Coronary artery (tissue), 2 donors: ENCODE data around the gene CD99L2.

ENCODE experiments used
- DNase-seq: peaks from one replicate; pipeline ENCODE4 v3.0.0-alpha.2; 2017; ENCODE audit warnings: low spot score
- H3K27ac ChIP-seq, 2 donors: fragments of 200-600 bp; sonication (generic); one replicate each; pipeline ENCODE4 v1.5.1; 2016 to 2019
- H3K4me3 ChIP-seq: fragments of 200-600 bp; sonication (generic); 2 replicates; pipeline ENCODE4 v1.5.1; 2016; ENCODE audit warnings: mild to moderate bottlenecking, moderate library complexity
- TF ChIP-seq, protein P1 (sequence below): fragments of 200-600 bp; sonication (generic); IDR thresholded peaks from one replicate; pipeline ENCODE4 v1.5.1; 2019; ENCODE audit warnings: antibody characterized with exemption

CD99L2 gene

DNA sequence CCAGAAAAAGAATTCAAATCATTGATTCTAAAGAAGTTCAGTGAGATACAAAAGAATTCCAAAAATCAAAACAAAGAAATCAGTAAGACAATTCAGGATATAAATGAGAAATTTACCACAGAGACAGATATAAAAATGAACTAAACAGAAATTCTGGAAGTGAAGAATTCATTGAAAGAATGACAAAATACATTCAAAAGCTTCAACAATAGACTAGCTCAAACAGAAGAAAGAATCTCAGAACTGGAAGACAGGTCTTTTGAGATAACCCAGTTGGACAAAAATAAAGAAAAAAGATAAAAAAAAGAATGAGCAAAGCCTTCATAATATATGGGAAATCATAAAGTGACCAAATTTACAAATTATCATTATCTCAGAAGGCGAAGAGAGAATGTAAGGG is 41.7 kb downstream of the CD99L2 start:
- no peak for DNase-seq

DNA sequence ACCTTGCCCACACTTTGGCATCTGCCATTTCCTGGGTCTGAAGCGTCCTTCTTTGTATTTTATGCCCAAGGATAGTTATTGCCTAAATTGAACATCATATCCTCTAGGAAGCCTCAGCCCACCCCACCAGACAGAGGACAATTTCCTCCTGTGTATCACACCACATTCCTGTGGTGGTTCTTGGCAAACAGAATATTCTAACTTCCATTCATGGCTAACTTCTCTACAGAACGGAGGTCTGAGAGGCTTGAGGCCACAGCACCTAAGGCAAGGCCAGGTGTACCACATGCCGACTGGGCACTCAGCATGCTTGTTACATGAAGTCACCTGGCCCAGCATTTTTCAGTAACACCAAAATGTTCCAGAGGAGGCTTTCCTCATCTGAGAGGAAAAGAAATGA is 42.4 kb downstream of the CD99L2 start:
- TF ChIP-seq, protein P1, sequence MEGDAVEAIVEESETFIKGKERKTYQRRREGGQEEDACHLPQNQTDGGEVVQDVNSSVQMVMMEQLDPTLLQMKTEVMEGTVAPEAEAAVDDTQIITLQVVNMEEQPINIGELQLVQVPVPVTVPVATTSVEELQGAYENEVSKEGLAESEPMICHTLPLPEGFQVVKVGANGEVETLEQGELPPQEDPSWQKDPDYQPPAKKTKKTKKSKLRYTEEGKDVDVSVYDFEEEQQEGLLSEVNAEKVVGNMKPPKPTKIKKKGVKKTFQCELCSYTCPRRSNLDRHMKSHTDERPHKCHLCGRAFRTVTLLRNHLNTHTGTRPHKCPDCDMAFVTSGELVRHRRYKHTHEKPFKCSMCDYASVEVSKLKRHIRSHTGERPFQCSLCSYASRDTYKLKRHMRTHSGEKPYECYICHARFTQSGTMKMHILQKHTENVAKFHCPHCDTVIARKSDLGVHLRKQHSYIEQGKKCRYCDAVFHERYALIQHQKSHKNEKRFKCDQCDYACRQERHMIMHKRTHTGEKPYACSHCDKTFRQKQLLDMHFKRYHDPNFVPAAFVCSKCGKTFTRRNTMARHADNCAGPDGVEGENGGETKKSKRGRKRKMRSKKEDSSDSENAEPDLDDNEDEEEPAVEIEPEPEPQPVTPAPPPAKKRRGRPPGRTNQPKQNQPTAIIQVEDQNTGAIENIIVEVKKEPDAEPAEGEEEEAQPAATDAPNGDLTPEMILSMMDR = no peak
- DNase-seq = no peak
- Histone ChIP-seq H3K4me3 (no peak overlapping the region), H3K27ac (no peak overlapping the region)

More for the DNA sequence above, 41.7 kb downstream of the CD99L2 start:
- no peak overlapping the region for H3K4me3 ChIP-seq
- TF ChIP-seq, protein P1 = no peak
- no peak overlapping the region for H3K27ac ChIP-seq

DNA sequence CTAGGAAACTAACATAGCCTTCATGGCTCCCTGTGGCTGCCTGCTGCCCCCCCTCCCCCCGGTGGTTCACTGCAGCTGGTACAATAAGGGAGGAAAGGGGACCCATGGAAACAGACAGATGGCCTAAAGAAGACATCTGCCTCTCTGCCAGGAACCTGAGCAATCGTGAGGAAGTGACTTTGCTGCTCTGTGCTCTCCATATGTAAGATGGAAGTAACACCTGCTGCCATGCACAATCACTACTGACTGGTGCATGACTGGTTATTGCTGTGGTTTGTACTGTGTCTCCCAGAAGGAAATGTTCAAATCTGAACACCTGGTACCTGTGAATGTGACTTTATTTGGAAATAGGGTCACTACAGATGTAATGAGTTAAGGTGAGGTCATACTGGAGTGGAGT is 43.6 kb downstream of the CD99L2 start:
- DNase-seq = no peak
- Histone ChIP-seq H3K4me3 (no peak overlapping the region), H3K27ac (no peak overlapping the region)
- TF ChIP-seq, protein P1 = no peak

DNA sequence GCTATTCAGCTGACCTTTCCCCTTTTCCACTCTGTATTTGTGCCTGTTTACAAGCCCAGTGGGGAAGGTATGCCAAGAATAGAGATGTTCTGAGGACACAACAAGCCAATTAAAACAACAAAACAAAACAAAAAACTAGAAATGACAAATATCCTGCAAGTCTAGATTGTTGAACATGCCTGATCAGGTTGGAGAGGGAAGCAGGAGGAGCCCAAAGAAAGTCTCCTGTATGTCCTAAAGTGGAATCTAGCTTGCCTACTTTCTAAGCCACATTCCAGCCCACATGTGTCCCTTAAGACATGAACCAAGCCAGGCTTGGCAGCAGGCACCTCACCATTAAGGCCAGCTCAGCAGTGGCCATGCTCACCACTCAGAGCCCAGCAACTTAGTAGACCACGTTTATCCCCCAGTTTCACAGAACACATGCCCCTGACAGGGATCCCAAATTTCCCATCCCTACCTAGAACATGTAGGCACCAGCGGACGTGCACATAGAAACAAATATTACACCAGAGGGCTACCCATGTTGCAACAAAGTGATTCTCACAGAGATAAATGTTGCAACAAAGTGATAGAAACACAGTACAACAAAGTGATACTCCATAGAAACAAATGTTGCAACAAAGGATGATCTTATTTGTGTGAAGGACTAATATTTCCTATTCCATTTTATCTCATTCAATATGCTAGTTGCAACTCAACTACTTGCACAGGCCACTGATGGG is 48.3 kb downstream of the CD99L2 start:
- H3K27ac ChIP-seq = no peak overlapping the region
- TF ChIP-seq, protein P1 = no peak
- no peak for DNase-seq
- no peak overlapping the region for H3K4me3 ChIP-seq

DNA sequence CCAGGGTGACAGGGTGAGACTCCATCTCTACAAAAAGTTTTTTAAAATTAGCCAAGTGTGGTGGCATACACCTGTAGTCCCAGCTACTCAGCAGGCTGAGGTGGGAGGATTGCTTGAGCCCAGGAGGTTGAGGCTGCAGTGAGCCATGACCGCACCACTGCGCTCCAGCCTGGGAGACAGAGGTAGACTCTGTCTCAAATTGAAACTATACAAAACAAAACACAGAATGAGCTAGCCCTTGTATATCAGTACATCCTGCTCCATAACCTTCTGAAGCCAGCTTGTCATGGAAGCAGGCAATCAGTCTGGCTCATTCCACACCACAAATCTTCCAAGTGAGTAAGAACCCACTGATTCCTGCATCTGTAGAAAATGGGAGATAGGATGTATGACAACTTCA is 49.0 kb downstream of the CD99L2 start:
- TF ChIP-seq, protein P1 = no peak
- H3K4me3 ChIP-seq = no peak overlapping the region
- no peak overlapping the region for H3K27ac ChIP-seq
- DNase-seq = no peak

DNA sequence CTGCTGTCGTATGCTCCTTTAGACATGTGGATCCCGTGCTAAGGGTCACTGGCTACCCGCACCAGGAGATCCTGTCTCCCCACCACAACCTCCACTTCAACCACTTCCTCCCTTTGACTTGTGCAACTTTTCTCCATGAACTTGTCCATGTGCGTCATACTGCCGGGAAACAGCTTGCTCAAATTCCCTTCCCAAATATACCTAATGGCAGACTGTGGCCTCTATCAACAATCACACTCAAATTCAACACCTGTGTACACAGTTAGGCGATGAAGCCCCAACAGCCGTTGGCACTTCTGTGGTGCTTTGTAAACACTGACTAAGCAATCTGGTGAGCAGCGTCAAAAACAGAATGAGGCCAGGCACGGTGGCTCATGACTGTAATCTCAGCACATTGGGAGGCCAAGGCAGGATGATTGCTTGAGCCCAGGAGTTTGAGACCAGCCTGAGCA is 49.5 kb downstream of the CD99L2 start:
- Histone ChIP-seq H3K4me3 (no peak overlapping the region), H3K27ac (no peak overlapping the region)
- no peak for DNase-seq
- TF ChIP-seq, protein P1 = no peak

DNA sequence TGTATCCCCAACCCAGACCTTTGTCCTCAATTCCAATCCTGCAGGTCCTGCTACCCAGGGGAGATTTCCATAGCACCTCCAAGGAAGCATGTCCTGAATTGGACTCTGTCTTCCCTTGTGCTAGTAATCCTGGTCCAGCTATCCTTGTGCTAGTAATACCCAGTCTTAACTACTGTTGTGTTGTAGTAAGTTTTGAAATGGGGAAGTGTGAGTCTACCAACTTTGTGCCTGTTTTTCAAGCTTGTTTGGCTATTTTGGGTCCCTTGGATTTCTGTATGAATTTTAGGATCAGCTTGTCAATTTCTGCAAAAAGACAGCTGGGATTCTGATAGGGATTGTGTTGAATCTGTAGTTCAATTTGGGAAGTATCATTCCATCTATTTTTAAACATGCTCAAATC is 51.4 kb downstream of the CD99L2 start:
- H3K4me3 ChIP-seq = no peak overlapping the region
- no peak for DNase-seq
- TF ChIP-seq, protein P1 = no peak
- no peak overlapping the region for H3K27ac ChIP-seq
